Glomerular visceral epithelial cell (primary cell): ENCODE measurements around the gene PTPN9.
"Not testable (repeated sequence)": the region's sequence is repeated elsewhere in the genome, so short reads cannot be mapped to it uniquely, and the experiment has no call there.

Experiments used
- DNase-seq: peaks from one replicate; pipeline ENCODE4 v3.0.0-alpha.2; 2016; ENCODE audit errors: extremely low spot score

The PTPN9 gene

GRCh38 chr15:75531041-75531450 lies 48.1 kb downstream of the PTPN9 start:
- no peak for DNase-seq

- no peak for DNase-seq
These were observed 48.9 kb downstream of the PTPN9 start for GRCh38 chr15:75530169-75530568.

- not testable (repeated sequence) for DNase-seq
These were observed 53.4 kb downstream of the PTPN9 start for GRCh38 chr15:75525756-75526155.

DNA sequence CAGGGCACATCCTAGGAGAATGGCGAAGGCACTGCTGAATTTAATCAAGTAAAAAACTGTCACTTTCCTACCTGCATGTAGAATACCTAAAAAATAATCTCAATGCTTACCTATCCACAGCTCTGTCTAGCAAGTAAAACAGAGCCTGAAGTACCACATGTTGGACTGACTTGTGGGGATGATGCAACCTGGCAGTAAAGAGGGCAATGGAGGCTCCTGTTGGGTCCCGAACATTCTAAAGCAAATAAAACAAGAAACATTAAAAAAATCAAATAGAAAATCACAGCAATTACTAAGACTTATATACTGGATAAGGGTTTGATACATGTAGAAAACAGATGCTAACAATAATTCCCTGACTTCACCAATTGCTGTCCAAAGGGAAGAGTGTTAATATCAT lies 56.1 kb downstream of the PTPN9 start:
- DNase-seq, result no peak

DNA sequence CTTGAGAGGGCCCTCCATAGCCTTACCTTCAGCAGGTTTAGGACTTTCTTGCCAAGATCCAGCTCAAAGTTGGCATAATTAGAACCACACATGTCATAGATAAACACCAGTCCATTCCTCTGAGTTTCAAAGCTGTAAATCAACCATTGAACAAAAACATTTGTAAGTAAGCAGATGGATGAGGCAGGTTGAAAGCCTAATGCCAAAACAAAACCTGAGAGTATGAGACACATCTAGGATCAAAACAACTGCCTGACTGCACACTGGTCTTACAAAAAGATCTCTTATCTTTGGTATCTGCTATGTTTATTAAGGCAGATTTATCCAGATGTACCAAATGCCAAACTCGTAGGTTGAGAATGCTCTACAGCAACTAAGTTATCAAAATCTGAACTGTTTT lies 61.9 kb downstream of the PTPN9 start:
- DNase-seq, result no peak

GRCh38 chr15:75508840-75509532 lies 70.1 kb downstream of the PTPN9 start:
- peak; percentile 35 for DNase-seq

DNA sequence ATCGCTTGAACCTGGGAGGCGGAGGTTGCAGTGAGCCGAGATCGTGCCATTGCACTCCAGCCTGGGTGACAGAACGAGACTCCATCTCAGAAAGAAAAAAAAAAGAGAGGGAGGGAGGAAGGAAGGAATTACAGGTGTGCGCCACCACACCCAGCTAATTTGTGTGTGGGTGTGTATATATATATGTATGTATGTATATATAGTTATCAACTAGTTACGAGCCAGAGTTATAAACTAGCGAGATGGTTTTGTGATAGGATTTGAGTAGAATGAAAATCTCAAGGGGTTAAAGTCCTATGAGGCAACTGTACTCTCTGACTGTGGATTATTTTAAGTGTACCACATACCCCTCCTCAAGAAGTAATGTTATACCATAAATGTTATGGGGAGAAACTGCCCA lies 76.8 kb downstream of the PTPN9 start:
- DNase-seq, result no peak

DNA sequence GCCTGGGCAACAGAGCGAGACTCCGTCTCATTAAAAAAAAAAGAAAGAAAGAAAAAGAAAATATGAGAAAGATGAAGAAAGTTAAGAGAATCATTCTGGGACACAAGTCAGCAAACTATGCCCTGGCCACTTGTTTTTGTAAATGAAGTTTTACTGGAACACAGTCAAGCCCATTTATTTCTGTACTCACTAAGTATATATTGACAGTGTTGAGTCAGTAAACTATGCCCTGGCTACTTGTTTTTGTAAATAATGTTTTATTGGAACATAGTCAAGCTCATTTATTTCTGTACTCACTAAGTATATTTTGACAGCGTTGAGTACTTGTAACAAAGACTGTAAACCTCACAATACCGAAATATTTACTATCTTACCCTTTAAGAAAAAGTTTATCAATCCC lies 85.4 kb downstream of the PTPN9 start:
- no peak for DNase-seq

- no peak for DNase-seq
These were observed 95.2 kb downstream of the PTPN9 start for GRCh38 chr15:75483961-75484360.

DNA sequence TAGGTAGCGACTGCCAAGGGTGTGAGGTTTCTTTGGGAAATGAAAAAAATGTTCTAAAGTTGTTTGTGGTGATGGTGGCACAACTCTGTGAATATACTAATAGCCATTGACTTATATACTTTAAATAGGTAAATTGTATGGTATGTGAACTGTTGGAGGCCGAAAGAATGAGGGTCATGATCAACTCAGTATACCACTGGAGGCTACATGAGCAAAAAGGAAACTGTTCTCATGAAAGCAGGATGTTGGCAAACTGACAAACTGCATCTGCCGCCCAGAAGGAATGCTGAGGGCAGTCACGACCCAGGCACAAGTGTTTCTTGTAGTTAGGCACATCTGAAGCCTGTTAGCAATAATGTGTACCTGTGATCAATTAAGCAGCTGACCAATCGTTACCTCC lies 95.6 kb downstream of the PTPN9 start:
- DNase-seq, result not testable (repeated sequence)

GRCh38 chr15:75483106-75483505 lies 96.0 kb downstream of the PTPN9 start:
- no peak for DNase-seq

GRCh38 chr15:75480463-75480862 lies 98.7 kb downstream of the PTPN9 start:
- DNase-seq, result not testable (repeated sequence)

- no peak for DNase-seq
These were observed 99.4 kb downstream of the PTPN9 start for GRCh38 chr15:75479670-75480069.

DNA sequence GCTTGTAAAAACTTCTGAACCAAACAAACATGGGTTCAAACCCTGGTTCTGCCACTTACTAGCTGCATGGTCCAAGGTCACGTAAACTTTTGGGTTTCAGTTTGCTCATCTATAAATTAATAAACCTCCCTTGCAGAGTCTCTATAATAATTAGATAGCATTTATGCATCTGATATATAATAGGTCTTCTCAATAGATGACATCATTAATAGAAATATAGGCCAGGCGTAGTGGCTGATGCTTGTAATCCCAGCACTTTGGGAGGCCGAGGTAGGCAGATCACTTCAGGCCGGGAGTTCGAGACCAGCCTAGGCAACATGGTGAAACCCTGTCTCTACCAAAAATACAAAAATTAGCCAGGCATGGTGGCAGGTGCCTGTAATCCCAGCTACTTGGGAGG lies 102.0 kb downstream of the PTPN9 start:
- DNase-seq, result not testable (repeated sequence)

DNA sequence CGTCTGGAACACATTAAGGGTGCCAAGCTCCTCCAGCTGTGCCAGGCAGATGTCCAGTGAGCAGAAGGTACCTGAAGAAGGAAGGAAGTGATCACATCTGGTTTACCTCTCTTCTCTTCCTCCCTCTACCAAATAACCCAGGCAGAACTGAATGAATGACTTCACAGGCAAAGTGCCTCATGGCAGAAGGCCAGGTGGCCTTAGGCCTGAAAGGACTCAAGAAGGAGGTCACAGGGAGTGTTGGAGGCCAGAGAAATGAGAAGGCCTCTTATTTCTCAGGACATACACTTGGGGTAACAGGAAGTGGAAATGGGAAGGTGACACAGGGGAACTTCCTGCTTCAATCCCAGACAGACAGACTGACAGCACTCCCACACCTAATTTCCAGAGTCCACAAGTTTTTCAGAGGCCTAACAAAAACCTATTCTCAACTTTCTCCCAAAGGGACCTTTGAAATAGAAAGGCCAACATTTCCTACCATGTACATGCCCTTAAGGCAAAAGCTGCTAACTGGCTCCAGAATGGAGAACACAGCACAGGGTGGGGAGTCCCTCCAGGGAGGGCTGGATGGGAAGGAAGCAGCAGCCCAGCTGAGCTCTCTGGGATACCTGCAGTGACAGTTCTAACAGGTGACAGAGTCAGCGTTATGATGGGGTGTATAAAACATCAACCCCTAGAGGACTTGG lies 110.1 kb downstream of the PTPN9 start:
- DNase-seq, result no peak

DNA sequence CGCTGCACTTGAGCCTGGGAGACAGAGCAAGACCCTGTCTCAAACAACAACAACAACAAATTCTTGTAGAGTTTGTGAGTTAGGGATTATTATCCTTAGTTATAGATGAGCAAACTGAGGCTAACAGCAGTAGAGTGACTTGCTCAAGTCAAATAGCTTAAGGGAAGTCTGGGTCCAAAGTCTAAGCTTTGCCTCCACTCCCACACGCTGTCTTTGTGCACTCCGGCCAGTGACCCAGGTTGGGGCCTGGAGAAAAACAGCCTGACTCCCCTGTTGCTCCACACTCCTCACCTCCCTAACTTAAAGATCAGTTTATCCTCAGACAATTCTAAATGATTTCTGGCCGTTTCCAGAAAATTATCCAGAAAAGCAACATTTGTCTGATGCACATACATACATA lies 118.5 kb downstream of the PTPN9 start:
- no peak for DNase-seq

GRCh38 chr15:75459581-75459980 lies 119.5 kb downstream of the PTPN9 start:
- DNase-seq, result no peak

DNA sequence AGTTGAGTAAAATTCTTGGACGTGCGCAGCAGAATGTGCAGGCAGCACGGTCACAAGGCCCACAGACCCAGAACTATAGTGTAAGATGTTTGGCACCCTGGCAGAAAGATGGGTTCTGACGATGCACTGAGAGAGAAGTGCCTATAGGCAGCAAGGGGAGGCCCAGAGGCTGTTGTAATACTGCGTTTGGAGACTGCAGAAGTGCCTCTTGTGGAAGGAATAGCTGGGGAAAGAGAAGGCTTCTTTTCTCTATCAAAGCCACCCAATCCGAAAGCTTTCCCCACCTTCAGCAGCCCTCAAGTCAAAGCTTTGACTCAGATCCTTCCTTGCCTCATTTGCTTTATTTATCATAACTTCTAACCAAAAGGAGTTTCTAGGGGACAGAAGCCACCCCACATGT lies 122.4 kb downstream of the PTPN9 start:
- no peak for DNase-seq

DNA sequence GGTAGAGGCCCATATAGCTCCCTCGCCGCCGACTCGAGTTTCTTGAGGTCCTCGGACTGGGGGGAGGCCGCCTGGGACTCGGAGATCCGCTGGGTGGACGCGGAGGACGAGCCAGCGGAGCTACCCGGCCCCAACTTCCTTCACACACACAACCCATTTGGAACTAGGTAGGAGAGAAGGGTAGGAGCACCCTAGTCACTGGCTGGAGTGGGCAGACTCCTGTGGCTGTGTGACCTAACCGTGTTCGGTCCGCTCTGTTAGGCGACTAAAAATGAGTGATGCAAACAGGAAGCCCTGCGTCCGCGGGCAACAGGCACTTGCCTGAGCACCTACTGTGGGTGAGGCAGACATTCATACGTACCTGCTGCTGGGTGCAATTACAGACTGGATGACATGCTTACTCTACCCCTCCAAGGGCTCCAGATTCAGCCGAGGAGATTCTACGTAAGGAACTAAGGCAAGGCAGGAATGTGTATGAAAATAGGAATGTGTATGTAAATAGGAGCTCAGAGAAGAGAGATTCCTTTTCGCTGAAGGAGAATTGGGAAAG lies 123.1 kb downstream of the PTPN9 start:
- peak; percentile 70 for DNase-seq

DNA sequence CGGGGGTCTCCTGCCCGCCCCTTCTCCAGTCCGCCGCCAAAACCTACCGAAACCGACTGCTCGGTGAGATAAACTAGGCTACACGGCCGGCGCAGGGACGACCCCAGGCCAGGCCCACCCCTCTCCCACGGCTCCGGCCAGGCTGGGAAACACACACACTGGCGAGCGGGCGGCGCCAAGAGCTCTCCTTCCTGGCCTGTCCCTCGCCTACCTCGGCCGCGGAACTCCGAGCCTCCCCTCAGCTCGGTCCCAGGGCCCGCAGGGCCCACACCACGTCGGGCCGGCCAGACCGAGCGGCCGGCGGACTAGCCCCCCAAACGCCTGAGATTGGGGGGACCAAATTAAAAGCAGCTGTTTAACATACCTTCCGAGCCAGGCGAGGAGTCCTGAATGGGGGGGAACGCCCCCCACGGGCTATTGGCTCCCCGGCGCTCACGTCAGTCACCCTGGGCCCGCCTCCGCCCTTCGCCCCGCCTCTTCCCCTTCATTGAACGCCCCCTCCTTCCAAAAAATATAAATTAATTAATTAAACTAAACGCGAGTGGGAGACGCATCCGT lies 123.6 kb downstream of the PTPN9 start:
- peak; percentile 81 for DNase-seq

DNA sequence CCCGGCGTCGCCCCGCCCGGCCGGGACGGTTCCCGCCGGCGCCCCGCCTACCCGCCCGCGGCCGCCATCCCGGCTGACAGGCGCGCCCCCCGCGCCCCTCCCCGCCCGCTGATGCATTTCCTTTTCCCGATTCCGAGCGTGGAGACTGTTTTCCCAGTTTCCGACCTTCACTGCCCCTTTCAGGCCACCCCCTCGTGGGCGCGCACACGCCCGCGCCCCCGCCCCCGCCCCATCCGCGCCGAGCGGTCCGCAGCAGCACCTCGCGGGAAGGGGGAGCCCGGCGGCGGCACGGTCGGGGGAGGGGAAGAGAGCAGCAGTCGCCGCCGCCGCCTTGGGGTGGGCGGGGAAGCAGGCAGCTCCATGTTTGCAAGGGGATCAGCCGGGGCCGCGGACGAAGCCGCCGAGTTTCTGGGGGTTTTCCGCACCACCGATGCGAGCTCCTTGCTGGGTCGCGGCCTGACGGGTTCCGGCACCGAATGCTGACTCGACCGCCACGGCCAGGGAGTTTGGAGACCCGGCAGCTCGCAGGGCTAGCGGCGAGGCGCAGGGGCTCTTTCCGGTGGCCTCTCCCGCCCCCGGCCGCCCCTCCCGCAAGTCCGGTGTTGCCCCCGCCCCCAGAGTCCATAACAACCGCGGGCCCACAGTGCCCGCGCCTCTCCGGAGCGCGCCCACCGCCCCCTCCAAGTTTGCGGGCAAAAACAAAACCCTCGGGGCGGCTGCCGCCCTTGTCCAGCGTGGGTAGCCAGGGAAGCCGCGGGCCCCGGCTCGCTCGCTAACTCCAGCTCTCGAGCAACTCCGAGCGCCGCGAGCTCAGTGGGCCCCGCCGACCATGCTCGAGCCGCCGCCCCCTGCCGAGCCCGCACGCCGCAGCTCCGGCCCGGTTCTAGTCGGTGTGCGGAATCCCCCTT lies 124.4 kb downstream of the PTPN9 start:
- DNase-seq, result no peak
